ENCODE data around the gene HMG20B.
"Not testable (repeated sequence)": the region's sequence is repeated elsewhere in the genome, so short reads cannot be mapped to it uniquely, and the experiment has no call there.

Gene HMG20B

GRCh38 chr19:3529299-3529698 is 43.4 kb upstream of the HMG20B start:
- not testable (repeated sequence) for H2AK5ac ChIP-seq (ENCODE audit: low read length, severe bottlenecking); H2BK12ac ChIP-seq (ENCODE audit: low read length in 2 of 2); H3K23ac ChIP-seq (ENCODE audit: low read length in 2 of 2); H2BK15ac ChIP-seq (ENCODE audit: low read depth, poor library complexity, severe bottlenecking); H3K18ac ChIP-seq (ENCODE audit: low read depth in 1 of 2, low read length in 2 of 2); DNase-seq; H3K27ac ChIP-seq (ENCODE audit: low read length, poor library complexity, severe bottlenecking); H3K4me2 ChIP-seq (ENCODE audit: low read length, poor library complexity, severe bottlenecking); H3K4me1 ChIP-seq (ENCODE audit: control insufficient read depth, insufficient read depth, low read depth, low read length); H2BK5ac ChIP-seq (ENCODE audit: low read depth, low read length, poor library complexity, severe bottlenecking); H2AFZ ChIP-seq (ENCODE audit: low read depth, low read length); H4K8ac ChIP-seq (ENCODE audit: low read length); H3K27me3 ChIP-seq (ENCODE audit: control insufficient read depth in 1 of 2, insufficient read depth in 1 of 2, low read length in 2 of 2); H3K4ac ChIP-seq (ENCODE audit: low read depth in 1 of 2, low read length in 2 of 2); H2BK120ac ChIP-seq (ENCODE audit: low read depth, low read length); H3K9ac ChIP-seq (ENCODE audit: low read length); H4K91ac ChIP-seq (ENCODE audit: low read length); H3K14ac ChIP-seq (ENCODE audit: low read length in 2 of 2); H3K4me3 ChIP-seq (ENCODE audit: insufficient read depth in 1 of 2, low read depth in 1 of 2, low read length in 2 of 2); H3K9me3 ChIP-seq (ENCODE audit: control insufficient read depth, low read length)
- Histone ChIP-seq H3K36me3 (ENCODE audit: control insufficient read depth in 1 of 2, insufficient read depth in 2 of 2, low read depth in 1 of 2, low read length in 2 of 2) (peaks cover 71 to 88% of the 10 kb centered on the region in 2 experiments), H3K79me1 (replicated peaks; ENCODE audit: low read length, poor library complexity, severe bottlenecking) (peaks cover 36% of the 10 kb centered on the region)
- 100% methylated on average over 7 of the region's 7 CpGs for WGBS

- no peak overlapping the region for H4K91ac ChIP-seq (ENCODE audit: low read length)
Observed at GRCh38 chr19:3530389-3530788, 42.4 kb upstream of the HMG20B start.

GRCh38 chr19:3531716-3532115 is 41.0 kb upstream of the HMG20B start:
- Histone ChIP-seq H3K4me3 (ENCODE audit: insufficient read depth in 1 of 2, low read depth in 1 of 2, low read length in 2 of 2) (no peak overlapping the region), H2BK15ac (ENCODE audit: low read depth, poor library complexity, severe bottlenecking) (no peak overlapping the region), H3K4me2 (ENCODE audit: low read length, poor library complexity, severe bottlenecking) (no peak overlapping the region), H3K27ac (ENCODE audit: low read length, poor library complexity, severe bottlenecking) (no peak overlapping the region), H2BK120ac (ENCODE audit: low read depth, low read length) (no peak overlapping the region), H3K36me3 (ENCODE audit: control insufficient read depth in 1 of 2, insufficient read depth in 2 of 2, low read depth in 1 of 2, low read length in 2 of 2) (peaks cover 73 to 91% of the 10 kb centered on the region in 2 experiments), H3K79me1 (replicated peaks; ENCODE audit: low read length, poor library complexity, severe bottlenecking) (peaks cover 22% of the 10 kb centered on the region), H3K4me1 (ENCODE audit: control insufficient read depth, insufficient read depth, low read depth, low read length) (peaks cover 2% of the 10 kb centered on the region), H3K9ac (ENCODE audit: low read length) (no peak overlapping the region), H3K4ac (ENCODE audit: low read depth in 1 of 2, low read length in 2 of 2) (no peak overlapping the region), H3K23ac (ENCODE audit: low read length in 2 of 2) (no peak overlapping the region), H3K14ac (ENCODE audit: low read length in 2 of 2) (no peak overlapping the region), H2AK5ac (ENCODE audit: low read length, severe bottlenecking) (no peak overlapping the region), H4K91ac (ENCODE audit: low read length) (no peak overlapping the region), H2AFZ (ENCODE audit: low read depth, low read length) (no peak overlapping the region), H3K18ac (ENCODE audit: low read depth in 1 of 2, low read length in 2 of 2) (no peak overlapping the region), H4K8ac (ENCODE audit: low read length) (no peak overlapping the region), H2BK5ac (ENCODE audit: low read depth, low read length, poor library complexity, severe bottlenecking) (no peak overlapping the region), H3K9me3 (ENCODE audit: control insufficient read depth, low read length) (no peaks in the 10 kb centered on the region), H2BK12ac (ENCODE audit: low read length in 2 of 2) (no peak overlapping the region), H3K27me3 (ENCODE audit: control insufficient read depth in 1 of 2, insufficient read depth in 1 of 2, low read length in 2 of 2) (no peaks in the 10 kb centered on the region)
- no peak for DNase-seq
- WGBS = 96% methylated on average over 29 of the region's 29 CpGs

More at GRCh38 chr19:3530389-3530788, 42.4 kb upstream of the HMG20B start:
- H3K14ac ChIP-seq (ENCODE audit: low read length in 2 of 2) = no peak overlapping the region
- no peak overlapping the region for H3K23ac ChIP-seq (ENCODE audit: low read length in 2 of 2)
- H2AFZ ChIP-seq (ENCODE audit: low read depth, low read length) = no peak overlapping the region
- H3K4me1 ChIP-seq (ENCODE audit: control insufficient read depth, insufficient read depth, low read depth, low read length) = peaks cover 6% of the 10 kb centered on the region
- WGBS = over 99% methylated on average over 12 of the region's 12 CpGs
- peaks cover 73 to 89% of the 10 kb centered on the region in 2 experiments for H3K36me3 ChIP-seq (ENCODE audit: control insufficient read depth in 1 of 2, insufficient read depth in 2 of 2, low read depth in 1 of 2, low read length in 2 of 2)
- no peak overlapping the region for H3K4ac ChIP-seq (ENCODE audit: low read depth in 1 of 2, low read length in 2 of 2)
- no peak overlapping the region for H3K9ac ChIP-seq (ENCODE audit: low read length)
- H2BK15ac ChIP-seq (ENCODE audit: low read depth, poor library complexity, severe bottlenecking) = no peak overlapping the region
- no peak overlapping the region for H2BK120ac ChIP-seq (ENCODE audit: low read depth, low read length)
- no peak overlapping the region for H3K27ac ChIP-seq (ENCODE audit: low read length, poor library complexity, severe bottlenecking)
- H3K79me1 ChIP-seq (replicated peaks; ENCODE audit: low read length, poor library complexity, severe bottlenecking) = peaks cover 29% of the 10 kb centered on the region
- no peak overlapping the region for H3K18ac ChIP-seq (ENCODE audit: low read depth in 1 of 2, low read length in 2 of 2)
- no peaks in the 10 kb centered on the region for H3K9me3 ChIP-seq (ENCODE audit: control insufficient read depth, low read length)
- H4K8ac ChIP-seq (ENCODE audit: low read length) = no peak overlapping the region
- DNase-seq = no peak
- no peak overlapping the region for H3K4me3 ChIP-seq (ENCODE audit: insufficient read depth in 1 of 2, low read depth in 1 of 2, low read length in 2 of 2)
- no peak overlapping the region for H2AK5ac ChIP-seq (ENCODE audit: low read length, severe bottlenecking)
- H2BK5ac ChIP-seq (ENCODE audit: low read depth, low read length, poor library complexity, severe bottlenecking) = no peak overlapping the region
- H3K4me2 ChIP-seq (ENCODE audit: low read length, poor library complexity, severe bottlenecking) = no peak overlapping the region
- H3K27me3 ChIP-seq (ENCODE audit: control insufficient read depth in 1 of 2, insufficient read depth in 1 of 2, low read length in 2 of 2) = no peaks in the 10 kb centered on the region
- no peak overlapping the region for H2BK12ac ChIP-seq (ENCODE audit: low read length in 2 of 2)

- H3K27ac ChIP-seq (ENCODE audit: low read length, poor library complexity, severe bottlenecking) = no peak overlapping the region
- no peak overlapping the region for H2BK12ac ChIP-seq (ENCODE audit: low read length in 2 of 2)
- H2BK15ac ChIP-seq (ENCODE audit: low read depth, poor library complexity, severe bottlenecking) = no peak overlapping the region
- no peak overlapping the region for H2AFZ ChIP-seq (ENCODE audit: low read depth, low read length)
- no peak overlapping the region for H4K8ac ChIP-seq (ENCODE audit: low read length)
- WGBS = 98% methylated on average over 33 of the region's 33 CpGs
- no peak overlapping the region for H3K4ac ChIP-seq (ENCODE audit: low read depth in 1 of 2, low read length in 2 of 2)
- H3K36me3 ChIP-seq (ENCODE audit: control insufficient read depth in 1 of 2, insufficient read depth in 2 of 2, low read depth in 1 of 2, low read length in 2 of 2) = peaks cover 68 to 91% of the 10 kb centered on the region in 2 experiments
- H2BK5ac ChIP-seq (ENCODE audit: low read depth, low read length, poor library complexity, severe bottlenecking) = no peak overlapping the region
- no peaks in the 10 kb centered on the region for H3K9me3 ChIP-seq (ENCODE audit: control insufficient read depth, low read length)
- H3K4me3 ChIP-seq (ENCODE audit: insufficient read depth in 1 of 2, low read depth in 1 of 2, low read length in 2 of 2) = no peak overlapping the region
- peaks cover 6% of the 10 kb centered on the region for H3K4me1 ChIP-seq (ENCODE audit: control insufficient read depth, insufficient read depth, low read depth, low read length)
- no peak overlapping the region for H3K14ac ChIP-seq (ENCODE audit: low read length in 2 of 2)
- no peak overlapping the region for H3K4me2 ChIP-seq (ENCODE audit: low read length, poor library complexity, severe bottlenecking)
- DNase-seq = no peak
- no peak overlapping the region for H3K9ac ChIP-seq (ENCODE audit: low read length)
- no peak overlapping the region for H2AK5ac ChIP-seq (ENCODE audit: low read length, severe bottlenecking)
- H3K18ac ChIP-seq (ENCODE audit: low read depth in 1 of 2, low read length in 2 of 2) = no peak overlapping the region
- H2BK120ac ChIP-seq (ENCODE audit: low read depth, low read length) = no peak overlapping the region
- H4K91ac ChIP-seq (ENCODE audit: low read length) = no peak overlapping the region
- H3K79me1 ChIP-seq (replicated peaks; ENCODE audit: low read length, poor library complexity, severe bottlenecking) = peaks cover 18% of the 10 kb centered on the region
- H3K23ac ChIP-seq (ENCODE audit: low read length in 2 of 2) = no peak overlapping the region
- H3K27me3 ChIP-seq (ENCODE audit: control insufficient read depth in 1 of 2, insufficient read depth in 1 of 2, low read length in 2 of 2) = no peaks in the 10 kb centered on the region
Observed at GRCh38 chr19:3532154-3532786, 40.5 kb upstream of the HMG20B start.

All from mesenchymal stem cell (in vitro differentiated cells and primary cell).